ENCODE data around the gene SIGLEC10.

The SIGLEC10 gene

GRCh38 chr19:51365965-51366388 is 51.5 kb downstream of the SIGLEC10 start, which contains the start of gene ETFB:
Gene ETFB, minus strand, starts transcription at chr19:51366388. Its CDS starts 62 bp downstream, at chr19:51366326.
- no peak for DNase-seq

GRCh38 chr19:51365211-51365964 is 52.1 kb downstream of the SIGLEC10 start:
- peak; percentile 34 for DNase-seq

GRCh38 chr19:51364200-51365106 is 53.0 kb downstream of the SIGLEC10 start:
- no peak for DNase-seq

GRCh38 chr19:51361239-51361638 is 56.2 kb downstream of the SIGLEC10 start:
- no peak for DNase-seq

Measured in fibroblast of skin of back (primary cell).